IMR-90 (cell line): ENCODE measurements around the gene KANSL1L. TPM values are rescaled to one million over a fixed set of nuclear protein-coding genes. Genes with fewer than 3 reads are reported as not detected.
"Not testable (repeated sequence)": the region's sequence is repeated elsewhere in the genome, so short reads cannot be mapped to it uniquely, and the experiment has no call there.

ENCODE experiments used
- ATAC-seq: fragments of 200-7000 bp; cut with Tn5 transposase; 2 replicates; pipeline ENCODE4 v1.9.1; 2020; ENCODE audit warnings: low read depth, mild to moderate bottlenecking, moderate library complexity
- BruUV-seq: library from RNA; stranded (reverse); fragments of 400-500 nt; replicated peaks from 2 replicates; lab custom pipeline; 2021; lab: Mats Ljungman, UMichigan
- CTCF ChIA-PET: fragments of 300-600 bp; formaldehyde crosslinking; extraction: SDS; loops from one replicate; lab custom pipeline; 2021; ENCODE audit warnings: antibody characterized with exemption; lab: Yijun Ruan, JAX
- POLR2A ChIA-PET: fragments of 300-600 bp; sonication (Branson Sonifier 250); formaldehyde crosslinking; loops from one replicate; lab custom pipeline; 2022; ENCODE audit warnings: antibody characterized with exemption; ENCODE audit not compliant: unreplicated experiment; lab: Charles Lee
- DNase-seq: peaks from one replicate; pipeline ENCODE4 v3.0.0; 2013
- H2AFZ ChIP-seq: replicated peaks from 2 replicates; pipeline ENCODE3; 2013; ENCODE audit warnings: low read length, mild to moderate bottlenecking; ENCODE audit not compliant: poor library complexity
- H2AK5ac ChIP-seq: 2 replicates; pipeline ENCODE4 v1.6.1; 2013; ENCODE audit warnings: low read depth, low read length, inconsistent platforms
- H2AK9ac ChIP-seq: replicated peaks from 2 replicates; pipeline ENCODE3; 2013; ENCODE audit warnings: mild to moderate bottlenecking, low read depth, low read length, moderate library complexity; ENCODE audit not compliant: poor library complexity
- H2BK120ac ChIP-seq: 2 replicates; pipeline ENCODE4 v1.6.1; 2013; ENCODE audit warnings: low read depth, low read length, inconsistent platforms
- H2BK15ac ChIP-seq: 3 replicates; pipeline ENCODE4 v1.6.1; 2013; ENCODE audit warnings: low read depth, low read length, inconsistent platforms
- H2BK20ac ChIP-seq: 2 replicates; pipeline ENCODE4 v1.6.1; 2013; ENCODE audit warnings: low read depth, mild to moderate bottlenecking, inconsistent platforms, low read length, moderate library complexity
- H2BK5ac ChIP-seq: 2 replicates; pipeline ENCODE4 v1.6.1; 2013; ENCODE audit warnings: mild to moderate bottlenecking, low read depth, low read length, inconsistent platforms; ENCODE audit not compliant: poor library complexity, severe bottlenecking
- H3K14ac ChIP-seq: replicated peaks from 2 replicates; pipeline ENCODE4 v1.6.1; 2013; ENCODE audit warnings: low read depth, low read length, inconsistent platforms
- H3K18ac ChIP-seq: 2 replicates; pipeline ENCODE4 v1.6.1; 2013; ENCODE audit warnings: low read depth, low read length, control low read depth
- H3K23ac ChIP-seq: 2 replicates; pipeline ENCODE4 v1.6.1; 2013; ENCODE audit warnings: low read depth, low read length, inconsistent platforms
- H3K27ac ChIP-seq: 2 replicates; pipeline ENCODE4 v1.5.1; 2013; ENCODE audit warnings: mild to moderate bottlenecking, control low read depth, low read length; ENCODE audit not compliant: insufficient read depth
- H3K27me3 ChIP-seq: 2 replicates; pipeline ENCODE4 v1.6.1; 2013; ENCODE audit warnings: low read length; ENCODE audit not compliant: control insufficient read depth, insufficient read depth
- H3K36me3 ChIP-seq: 2 replicates; pipeline ENCODE4 v1.6.1; 2013; ENCODE audit warnings: low read length, mixed read lengths; ENCODE audit not compliant: control insufficient read depth, insufficient read depth
- H3K4ac ChIP-seq: 2 replicates; pipeline ENCODE4 v1.6.1; 2013; ENCODE audit warnings: low read depth, low read length, inconsistent platforms
- H3K4me1 ChIP-seq: 2 replicates; pipeline ENCODE4 v1.6.1; 2013; ENCODE audit warnings: low read length, mixed read lengths; ENCODE audit not compliant: control insufficient read depth, insufficient read depth
- H3K4me2 ChIP-seq: 2 replicates; pipeline ENCODE4 v1.6.1; 2013; ENCODE audit warnings: low read depth, mild to moderate bottlenecking, control low read depth, low read length, moderate library complexity
- H3K4me3 ChIP-seq: 2 replicates; pipeline ENCODE4 v1.5.1; 2013; ENCODE audit warnings: low read depth, mild to moderate bottlenecking, control low read depth, low read length, moderate library complexity; ENCODE audit not compliant: insufficient read depth
- H3K56ac ChIP-seq: 2 replicates; pipeline ENCODE4 v1.6.1; 2013; ENCODE audit warnings: low read length, inconsistent platforms; ENCODE audit not compliant: insufficient read depth; ENCODE audit errors: extremely low read depth
- H3K79me1 ChIP-seq, 2 experiments: 2 replicates each; pipeline ENCODE4 v1.6.1; 2013; ENCODE audit warnings: low read length in 2 of 2, inconsistent platforms in 1 of 2, low read depth in 1 of 2
- H3K9ac ChIP-seq: 2 replicates; pipeline ENCODE4 v1.6.1; 2013; ENCODE audit warnings: low read depth, low read length, control low read depth
- H3K9me1 ChIP-seq: 2 replicates; pipeline ENCODE4 v1.6.1; 2013; ENCODE audit warnings: low read length, inconsistent platforms; ENCODE audit not compliant: insufficient read depth
- H3K9me3 ChIP-seq: 2 replicates; pipeline ENCODE4 v1.6.1; 2013; ENCODE audit warnings: low read length; ENCODE audit not compliant: control insufficient read depth, insufficient read depth
- H4K20me1 ChIP-seq: 2 replicates; pipeline ENCODE4 v1.6.1; 2013; ENCODE audit warnings: low read length, inconsistent platforms; ENCODE audit not compliant: insufficient read depth
- H4K5ac ChIP-seq: 2 replicates; pipeline ENCODE4 v1.6.1; 2013; ENCODE audit warnings: mild to moderate bottlenecking, low read depth, low read length, control low read depth
- H4K8ac ChIP-seq, 2 experiments: 2 replicates each; pipeline ENCODE4 v1.6.1; 2013; ENCODE audit warnings: low read depth in 2 of 2, low read length in 2 of 2, control low read depth in 1 of 2, inconsistent platforms in 1 of 2
- H4K91ac ChIP-seq: 2 replicates; pipeline ENCODE4 v1.6.1; 2013; ENCODE audit warnings: low read depth, low read length, inconsistent platforms; ENCODE audit not compliant: insufficient read depth
- WGBS, 2 experiments: methylation state at CpG; one replicate each; pipeline versions ENCODE4 v1.1.5 to v1.1.7; 2013; ENCODE audit warnings: missing lambda C conversion rate in 2 of 2; ENCODE audit not compliant: insufficient read length in 1 of 2; ENCODE audit errors: extremely low coverage in 2 of 2; 5-methylcytosine and 5-hydroxymethylcytosine counted together
- dilution Hi-C: fragments of 300-500 bp; cut with HindIII; formaldehyde crosslinking; loops from one replicate; pipeline ENCODE4 v1.14.3; 2018; ENCODE audit warnings: low sequenced_read_pairs; ENCODE audit not compliant: unreplicated experiment
- in situ Hi-C: fragments of 300-500 bp; cut with MboI; formaldehyde crosslinking; loops from 3 replicates; pipeline ENCODE4 v1.14.3; 2019; ENCODE audit warnings: low sequenced_read_pairs, inconsistent platforms, mixed read lengths
- intact Hi-C: fragments of 100-400 bp; cut with micrococcal nuclease; formaldehyde crosslinking; loops from 2 replicates; pipeline ENCODE4 v1.10.0; 2022
- polyA plus RNA-seq, 3 experiments: library from polyadenylated mRNA; depleted of rRNA; stranded (reverse); fragments of >200 nt; gene quantifications; 2 replicates each; pipeline ENCODE4 v1.2.3, GENCODE V29; 2012; ENCODE audit warnings: low replicate concordance in 1 of 3
- total RNA-seq: library from RNA; depleted of rRNA; stranded (reverse); fragments of >200 nt; gene quantifications from 2 replicates; pipeline ENCODE4 v1.2.3, GENCODE V29; 2012

KANSL1L gene
- total and polyA plus RNA-seq, 2 of the 4 experiments (the other 2 are of a cell fraction), result 3.1 to 7.2 TPM

DNA sequence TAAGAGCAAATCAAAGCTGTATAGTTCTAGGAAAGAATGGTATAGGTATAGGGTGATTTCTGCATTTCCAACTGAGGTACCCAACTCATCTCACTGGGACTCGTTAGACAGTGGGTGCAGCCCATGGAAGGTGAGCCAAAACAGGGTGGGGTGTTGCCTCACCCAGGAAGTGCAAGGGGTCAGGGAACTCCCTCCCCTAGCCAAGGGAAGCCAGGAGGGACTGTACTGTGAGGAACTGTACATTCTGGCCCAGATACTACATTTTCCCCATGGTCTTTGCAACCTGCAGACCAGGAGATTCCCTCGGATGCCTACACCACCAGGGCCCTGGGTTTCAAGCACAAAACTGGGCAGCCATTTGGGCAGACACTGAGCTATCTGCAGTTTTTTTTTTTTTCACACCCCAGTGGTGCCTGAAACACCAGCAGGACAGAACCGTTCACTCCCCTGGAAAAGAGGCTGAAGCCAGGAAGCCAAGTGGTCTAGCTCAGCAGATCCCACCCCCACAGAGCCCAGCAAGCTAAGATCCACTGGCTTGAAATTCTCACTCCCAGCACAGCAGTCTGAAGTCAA, 9.9 kb upstream of the KANSL1L start:
- CTCF ChIA-PET, H4K5ac ChIP-seq, H3K56ac ChIP-seq, H3K4me2 ChIP-seq, BruUV-seq, H4K8ac ChIP-seq, H2AK5ac ChIP-seq, H2BK20ac ChIP-seq, H3K23ac ChIP-seq, H2BK5ac ChIP-seq, H4K20me1 ChIP-seq, H3K18ac ChIP-seq, H2BK15ac ChIP-seq, H3K36me3 ChIP-seq, H3K14ac ChIP-seq, H3K4ac ChIP-seq, dilution Hi-C loops, POLR2A ChIA-PET, ATAC-seq, H2BK120ac ChIP-seq, H2AK9ac ChIP-seq, H3K27me3 ChIP-seq, H3K9me3 ChIP-seq, H3K4me3 ChIP-seq, intact Hi-C loops, H2AFZ ChIP-seq, H3K79me1 ChIP-seq, in situ Hi-C loops, H3K27ac ChIP-seq, H3K4me1 ChIP-seq, H3K9me1 ChIP-seq, H4K91ac ChIP-seq, H3K9ac ChIP-seq, DNase-seq: not testable (repeated sequence)
- no CpG with 5 or more reads among the region's 3 CpGs for WGBS, 2 experiments
